Measurements from ENCODE around the gene IFNL4.

IFNL4 gene

GRCh38 chr19:39240421-39240820, 8.2 kb downstream of the IFNL4 start:
- no peaks in the 10 kb centered on the region for H3K36me3 ChIP-seq (ENCODE audit: low read depth)
- H3K27ac ChIP-seq (ENCODE audit: poor library complexity, severe bottlenecking), result no peak overlapping the region
- no peaks in the 10 kb centered on the region for H3K4me1 ChIP-seq (ENCODE audit: insufficient read depth, poor library complexity, severe bottlenecking)
- no peaks in the 10 kb centered on the region for H3K27me3 ChIP-seq (ENCODE audit: insufficient read depth, poor library complexity, severe bottlenecking)
- DNase-seq (ENCODE audit: low spot score) (no peak), ATAC-seq (ENCODE audit: low read depth) (no peak)
- H3K4me3 ChIP-seq (ENCODE audit: severe bottlenecking), result no peak overlapping the region
- TF ChIP-seq, protein P1, sequence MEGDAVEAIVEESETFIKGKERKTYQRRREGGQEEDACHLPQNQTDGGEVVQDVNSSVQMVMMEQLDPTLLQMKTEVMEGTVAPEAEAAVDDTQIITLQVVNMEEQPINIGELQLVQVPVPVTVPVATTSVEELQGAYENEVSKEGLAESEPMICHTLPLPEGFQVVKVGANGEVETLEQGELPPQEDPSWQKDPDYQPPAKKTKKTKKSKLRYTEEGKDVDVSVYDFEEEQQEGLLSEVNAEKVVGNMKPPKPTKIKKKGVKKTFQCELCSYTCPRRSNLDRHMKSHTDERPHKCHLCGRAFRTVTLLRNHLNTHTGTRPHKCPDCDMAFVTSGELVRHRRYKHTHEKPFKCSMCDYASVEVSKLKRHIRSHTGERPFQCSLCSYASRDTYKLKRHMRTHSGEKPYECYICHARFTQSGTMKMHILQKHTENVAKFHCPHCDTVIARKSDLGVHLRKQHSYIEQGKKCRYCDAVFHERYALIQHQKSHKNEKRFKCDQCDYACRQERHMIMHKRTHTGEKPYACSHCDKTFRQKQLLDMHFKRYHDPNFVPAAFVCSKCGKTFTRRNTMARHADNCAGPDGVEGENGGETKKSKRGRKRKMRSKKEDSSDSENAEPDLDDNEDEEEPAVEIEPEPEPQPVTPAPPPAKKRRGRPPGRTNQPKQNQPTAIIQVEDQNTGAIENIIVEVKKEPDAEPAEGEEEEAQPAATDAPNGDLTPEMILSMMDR (IDR thresholded peaks at IDR 0.05; ENCODE audit: poor library complexity, severe bottlenecking), result no peak
- no peaks in the 10 kb centered on the region for H3K9me3 ChIP-seq (ENCODE audit: severe bottlenecking)

DNA sequence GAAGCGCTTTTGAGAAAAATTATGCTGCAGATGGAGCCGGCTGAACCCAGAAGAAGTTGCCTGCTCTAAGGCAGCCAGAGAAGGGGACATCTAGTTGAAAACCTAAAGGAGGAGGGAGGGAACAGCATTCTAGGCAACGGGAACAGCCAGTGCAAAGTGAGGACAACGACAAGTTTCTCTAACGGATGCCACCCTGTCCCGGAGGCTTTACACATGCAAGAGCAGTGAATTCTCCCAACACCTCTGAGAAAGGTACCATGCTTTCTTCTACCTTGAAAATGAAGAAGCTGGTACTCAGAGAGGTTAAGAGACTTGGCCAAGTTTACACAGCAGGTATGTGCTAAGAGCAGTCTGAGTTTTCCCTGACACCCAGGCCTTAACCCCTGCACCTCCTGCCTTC, 9.7 kb downstream of the IFNL4 start:
- DNase-seq (ENCODE audit: low spot score), result no peak
- TF ChIP-seq, protein P1 (IDR thresholded peaks at IDR 0.05; ENCODE audit: poor library complexity, severe bottlenecking), result no peak
- Histone ChIP-seq H3K27ac (ENCODE audit: poor library complexity, severe bottlenecking) (no peak overlapping the region), H3K27me3 (ENCODE audit: insufficient read depth, poor library complexity, severe bottlenecking) (no peaks in the 10 kb centered on the region), H3K36me3 (ENCODE audit: low read depth) (no peaks in the 10 kb centered on the region), H3K4me1 (ENCODE audit: insufficient read depth, poor library complexity, severe bottlenecking) (no peaks in the 10 kb centered on the region), H3K9me3 (ENCODE audit: severe bottlenecking) (no peaks in the 10 kb centered on the region), H3K4me3 (ENCODE audit: severe bottlenecking) (no peak overlapping the region)
- ATAC-seq (ENCODE audit: low read depth), result no peak

DNA sequence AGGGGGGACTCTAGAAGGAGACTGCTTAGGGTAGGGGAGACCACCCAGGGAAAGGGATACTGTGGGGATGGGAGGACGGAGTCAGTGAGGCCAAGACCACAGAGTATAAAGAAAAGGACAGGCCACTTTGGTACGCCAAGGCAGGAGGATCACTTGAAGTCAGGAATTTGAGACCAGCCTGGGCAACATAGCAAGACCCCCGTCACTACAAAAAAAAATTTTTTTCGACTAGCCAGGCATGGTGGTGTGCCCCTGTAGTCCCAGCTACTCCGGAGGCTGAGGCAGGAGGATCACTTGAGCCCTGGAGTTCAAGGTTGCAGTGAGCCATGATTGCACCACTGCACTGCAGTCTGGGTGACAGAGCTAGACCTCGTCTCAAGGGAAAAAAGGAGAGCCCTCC, 10.4 kb downstream of the IFNL4 start:
- no peak overlapping the region for H3K27ac ChIP-seq (ENCODE audit: poor library complexity, severe bottlenecking)

DNA sequence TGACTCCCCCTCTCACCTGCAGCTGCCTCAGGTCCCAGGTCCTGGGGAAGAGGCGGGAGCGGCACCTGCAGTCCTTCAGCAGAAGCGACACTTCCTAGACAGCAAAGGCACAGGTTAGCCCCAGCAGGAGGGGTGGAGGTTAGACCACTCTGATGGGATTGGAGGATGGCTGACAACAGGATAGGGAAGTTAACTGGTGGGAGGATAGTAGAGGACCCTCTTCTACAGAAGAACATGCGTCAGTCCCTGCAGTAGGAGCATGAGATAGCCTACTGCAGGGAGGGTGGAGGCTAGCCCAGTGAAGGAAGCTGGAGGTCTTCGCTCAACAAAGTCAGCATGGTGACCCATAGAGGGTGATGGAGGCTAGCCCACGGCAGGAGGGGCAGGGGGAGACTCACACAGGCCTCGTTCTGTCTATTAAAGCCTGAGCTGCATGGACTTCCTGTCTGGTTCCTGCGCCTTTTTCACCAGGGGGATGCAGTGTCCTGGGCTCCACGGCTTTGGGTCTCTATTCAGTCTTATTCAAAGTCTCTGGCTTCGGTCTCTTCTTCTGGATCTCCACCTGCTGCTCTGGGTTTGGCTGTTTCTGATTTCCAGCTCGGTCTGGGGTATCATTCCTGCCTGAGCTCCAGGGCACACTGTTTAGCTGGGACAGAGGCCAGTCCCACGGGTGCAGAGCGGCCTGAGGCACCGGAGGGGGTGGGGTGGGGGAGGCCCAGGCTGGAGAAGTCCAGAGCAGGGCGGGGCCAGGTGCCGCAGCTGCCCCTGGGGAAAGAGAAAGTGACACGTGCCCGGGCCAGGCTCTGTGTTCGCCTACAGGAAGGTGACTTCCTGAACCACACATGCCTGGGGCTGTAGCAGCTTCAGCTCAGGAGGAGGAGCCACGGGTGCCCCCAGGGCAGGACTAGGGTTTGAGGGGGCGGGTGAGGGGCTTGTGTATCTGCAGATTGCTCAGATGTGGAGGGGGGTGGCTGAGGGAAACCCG, 11.2 kb downstream of the IFNL4 start:
- ATAC-seq (ENCODE audit: low read depth) (peak; percentile 68), DNase-seq (ENCODE audit: low spot score) (no peak)
- no peaks in the 10 kb centered on the region for H3K9me3 ChIP-seq (ENCODE audit: severe bottlenecking)
- H3K27me3 ChIP-seq (ENCODE audit: insufficient read depth, poor library complexity, severe bottlenecking), result no peaks in the 10 kb centered on the region
- H3K27ac ChIP-seq (ENCODE audit: poor library complexity, severe bottlenecking), result no peak overlapping the region
- H3K4me1 ChIP-seq (ENCODE audit: insufficient read depth, poor library complexity, severe bottlenecking), result no peaks in the 10 kb centered on the region
- no peak overlapping the region for H3K4me3 ChIP-seq (ENCODE audit: severe bottlenecking)
- no peaks in the 10 kb centered on the region for H3K36me3 ChIP-seq (ENCODE audit: low read depth)
- TF ChIP-seq, protein P1 (IDR thresholded peaks at IDR 0.05; ENCODE audit: poor library complexity, severe bottlenecking), result no peak

More for the DNA sequence above, 10.4 kb downstream of the IFNL4 start:
- no peak for ATAC-seq (ENCODE audit: low read depth)
- no peaks in the 10 kb centered on the region for H3K9me3 ChIP-seq (ENCODE audit: severe bottlenecking)
- H3K27me3 ChIP-seq (ENCODE audit: insufficient read depth, poor library complexity, severe bottlenecking), result no peaks in the 10 kb centered on the region
- no peaks in the 10 kb centered on the region for H3K36me3 ChIP-seq (ENCODE audit: low read depth)
- H3K4me3 ChIP-seq (ENCODE audit: severe bottlenecking), result no peak overlapping the region
- H3K4me1 ChIP-seq (ENCODE audit: insufficient read depth, poor library complexity, severe bottlenecking), result no peaks in the 10 kb centered on the region
- TF ChIP-seq, protein P1 (IDR thresholded peaks at IDR 0.05; ENCODE audit: poor library complexity, severe bottlenecking), result no peak
- no peak for DNase-seq (ENCODE audit: low spot score)

DNA sequence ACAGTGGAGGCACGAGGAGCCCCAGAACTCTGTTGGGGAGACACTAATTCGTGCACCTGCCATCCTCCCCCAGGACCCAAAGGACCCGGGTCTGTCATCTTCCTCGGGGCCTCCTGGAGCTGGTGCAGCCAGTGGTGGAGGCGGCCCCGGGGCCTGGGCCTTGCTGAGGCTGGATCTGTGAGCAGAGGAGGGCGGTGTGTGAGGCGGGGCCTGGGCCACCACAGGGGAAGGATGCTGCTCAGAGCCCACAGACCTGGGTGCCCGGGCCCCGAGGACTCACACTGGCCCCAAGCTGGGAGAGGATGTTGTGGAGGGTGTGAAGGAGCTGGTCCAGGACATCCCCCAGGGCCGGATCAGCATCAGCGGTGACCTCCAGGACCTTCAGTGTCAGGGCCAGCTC, 12.1 kb downstream of the IFNL4 start:
- no peak overlapping the region for H3K4me3 ChIP-seq (ENCODE audit: severe bottlenecking)
- no peaks in the 10 kb centered on the region for H3K9me3 ChIP-seq (ENCODE audit: severe bottlenecking)
- H3K27me3 ChIP-seq (ENCODE audit: insufficient read depth, poor library complexity, severe bottlenecking), result no peaks in the 10 kb centered on the region
- ATAC-seq (ENCODE audit: low read depth), result no peak
- no peaks in the 10 kb centered on the region for H3K4me1 ChIP-seq (ENCODE audit: insufficient read depth, poor library complexity, severe bottlenecking)
- no peaks in the 10 kb centered on the region for H3K36me3 ChIP-seq (ENCODE audit: low read depth)
- TF ChIP-seq, protein P1 (IDR thresholded peaks at IDR 0.05; ENCODE audit: poor library complexity, severe bottlenecking), result no peak
- no peak overlapping the region for H3K27ac ChIP-seq (ENCODE audit: poor library complexity, severe bottlenecking)
- DNase-seq (ENCODE audit: low spot score), result no peak

Measured in RWPE2 (cell line).